Cardiac septum (tissue), 1 donor: ENCODE data around the gene THAP9. TPM values are rescaled to one million over a fixed set of nuclear protein-coding genes. Genes with fewer than 3 reads are reported as not detected.
"Not testable (repeated sequence)": the region's sequence is repeated elsewhere in the genome, so short reads cannot be mapped to it uniquely, and the experiment has no call there.

Experiments used
- DNase-seq: peaks from one replicate; pipeline ENCODE4 v3.0.0-alpha.2; 2020; ENCODE audit warnings: low spot score
- intact Hi-C: fragments of 100-400 bp; cut with DNase I; formaldehyde crosslinking; loops from one replicate; pipeline ENCODE4 v1.14.0; 2022
- long read RNA-seq: library from polyadenylated mRNA; unstranded; transcript quantifications from one replicate; pipeline ENCODE4 v2.0.0, GENCODE V29; 2021
- total RNA-seq: library from RNA; stranded (reverse); fragmentation: NEBNext Ultra II Directional; extraction: Animal tissue kit (Norgen Biotek cat#: 25700); gene quantifications from one replicate; pipeline ENCODE4 v1.2.1, GENCODE V29; 2021
- donor health status: DM: no; HTN: no; CAD: no.

The THAP9 gene
- 6.0 TPM for total RNA-seq
- long read RNA-seq, transcript THAP9-201 (5 exons, 3,808 nt): major isoform, 7 of 13 reads
- long read RNA-seq, partial matches to known transcripts: 1 of 13 reads
- long read RNA-seq, other reads (novel, unspliced or antisense): 4 of 13 reads

- peak; percentile 100 for DNase-seq
- intact Hi-C loops: loop anchor here (1.0 to 10.0 kb wide), 4 partner anchors 9 to 554 kb away; partner anchors contain the start of genes COPS4, HELQ, MRPS18C and SEC31A
These were observed at the start of gene THAP9 for GRCh38 chr4:82900411-82901182. TSS of gene THAP9 (plus strand) at chr4:82900735. CDS start at chr4:82900803, 68 bp downstream.

- intact Hi-C loops: no loop called here
- DNase-seq: no peak
These were observed 49.2 kb upstream of the THAP9 start for GRCh38 chr4:82851318-82851717.

- no peak for DNase-seq
- intact Hi-C loops: no loop called here
These were observed 48.4 kb upstream of the THAP9 start for GRCh38 chr4:82851885-82852750.

GRCh38 chr4:82852751-82853285, 47.7 kb upstream of the THAP9 start:
- DNase-seq: no peak
- intact Hi-C loops: no loop called here

- intact Hi-C loops, DNase-seq: not testable (repeated sequence)
These were observed 40.0 kb upstream of the THAP9 start for GRCh38 chr4:82860487-82860886.

- intact Hi-C loops: no loop called here
- DNase-seq: no peak
These were observed 39.0 kb upstream of the THAP9 start for GRCh38 chr4:82861529-82861928.

- intact Hi-C loops: no loop called here
- no peak for DNase-seq
These were observed 36.1 kb upstream of the THAP9 start for GRCh38 chr4:82864336-82864979.

- intact Hi-C loops: no loop called here
- no peak for DNase-seq
These were observed 34.9 kb upstream of the THAP9 start for GRCh38 chr4:82865592-82865991.

GRCh38 chr4:82866033-82866432, 34.5 kb upstream of the THAP9 start:
- intact Hi-C loops, DNase-seq: not testable (repeated sequence)

GRCh38 chr4:82866706-82867385, 33.7 kb upstream of the THAP9 start:
- intact Hi-C loops: no loop called here

GRCh38 chr4:82868572-82868971, 32.0 kb upstream of the THAP9 start:
- intact Hi-C loops: no loop called here
- DNase-seq: no peak

More at GRCh38 chr4:82866706-82867385, 33.7 kb upstream of the THAP9 start:
- DNase-seq: no peak

- no peak for DNase-seq
- intact Hi-C loops: no loop called here
These were observed 15.1 kb upstream of the THAP9 start for GRCh38 chr4:82885410-82885809.

- intact Hi-C loops: no loop called here
- DNase-seq: no peak
These were observed 14.2 kb upstream of the THAP9 start for GRCh38 chr4:82886147-82886942.

GRCh38 chr4:82889287-82889686, 11.2 kb upstream of the THAP9 start:
- no peak for DNase-seq
- intact Hi-C loops: no loop called here

GRCh38 chr4:82890528-82890900, 10.0 kb upstream of the THAP9 start:
- DNase-seq: no peak
- intact Hi-C loops: loop anchor here (2.0 to 10.0 kb wide), 3 partner anchors 120 to 518 kb away; partner anchors contain the start of genes COQ2, HNRNPD and LIN54

GRCh38 chr4:82890901-82891706, 9.4 kb upstream of the THAP9 start, which contains the start of gene SEC31A:
TSS of gene SEC31A (minus strand) at chr4:82891153. CDS start at chr4:82881936, 9,217 bp downstream.
- peak; percentile 99 for DNase-seq
- intact Hi-C loops: loop anchor here (1.0 to 10.0 kb wide), 4 partner anchors 9 to 519 kb away; partner anchors contain the start of genes COQ2, HNRNPD, LIN54 and THAP9
